AG09309 (cell line): Measurements from ENCODE around the gene ADGRB2.

ENCODE experiments used
- DNase-seq: peaks from one replicate; pipeline ENCODE4 v3.0.0-alpha.2; 2010; ENCODE audit warnings: low read depth
- H3K4me3 ChIP-seq: 2 replicates; pipeline ENCODE4 v1.5.1; 2011; ENCODE audit warnings: mild to moderate bottlenecking, low read depth, low read length, moderate library complexity; ENCODE audit not compliant: control insufficient read depth
- CTCF ChIP-seq: IDR thresholded peaks from 2 replicates; pipeline ENCODE4 v1.5.1; 2011; ENCODE audit warnings: mild to moderate bottlenecking, low read depth, low read length, inconsistent platforms; ENCODE audit not compliant: insufficient read depth, control insufficient read depth; ENCODE audit errors: missing control alignments

Gene ADGRB2

GRCh38 chr1:31795096-31795675 lies 31.0 kb upstream of the ADGRB2 start:
- no peak overlapping the region for H3K4me3 ChIP-seq
- no peak for TF ChIP-seq CTCF

DNA sequence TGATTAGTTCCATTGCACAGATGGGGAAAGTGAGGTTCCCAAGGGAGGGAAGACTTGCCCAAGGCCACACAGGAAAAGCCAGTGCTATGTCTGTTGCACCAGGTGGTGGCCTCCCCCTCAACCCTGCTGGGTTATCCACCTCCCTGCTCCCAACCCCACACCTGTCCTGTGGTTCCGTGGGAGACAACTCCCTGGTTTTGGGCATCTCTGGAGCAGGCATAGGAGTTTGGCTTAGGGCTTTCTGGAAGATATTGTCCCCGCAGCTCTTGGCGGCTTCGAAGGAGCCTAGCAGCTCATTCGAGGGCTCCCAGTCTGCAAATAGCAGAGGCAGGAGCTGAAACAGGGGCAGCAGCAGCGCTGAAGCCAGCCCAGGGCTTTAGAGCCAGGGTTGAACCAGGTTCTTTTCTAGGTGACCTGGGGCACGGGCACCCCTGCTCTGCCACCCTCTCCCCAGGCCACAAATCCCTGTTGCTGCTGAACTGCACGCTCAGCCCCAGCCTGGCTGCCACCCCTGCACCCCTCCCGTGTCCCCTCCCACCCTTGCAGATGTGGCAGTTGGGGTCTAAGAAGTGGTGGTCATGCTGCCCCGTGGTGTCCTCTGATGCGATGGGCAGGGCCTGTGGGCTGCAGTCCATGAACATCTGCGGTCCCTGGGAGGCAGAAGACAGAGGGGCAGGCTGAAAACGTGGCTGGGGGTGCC lies 29.6 kb upstream of the ADGRB2 start:
- DNase-seq, result no peak
- no peak for TF ChIP-seq CTCF
- no peak overlapping the region for H3K4me3 ChIP-seq

More at GRCh38 chr1:31795096-31795675, 31.0 kb upstream of the ADGRB2 start:
- DNase-seq, result no peak

GRCh38 chr1:31793086-31793485 lies 28.9 kb upstream of the ADGRB2 start:
- no peak for TF ChIP-seq CTCF
- no peak overlapping the region for H3K4me3 ChIP-seq
- no peak for DNase-seq

DNA sequence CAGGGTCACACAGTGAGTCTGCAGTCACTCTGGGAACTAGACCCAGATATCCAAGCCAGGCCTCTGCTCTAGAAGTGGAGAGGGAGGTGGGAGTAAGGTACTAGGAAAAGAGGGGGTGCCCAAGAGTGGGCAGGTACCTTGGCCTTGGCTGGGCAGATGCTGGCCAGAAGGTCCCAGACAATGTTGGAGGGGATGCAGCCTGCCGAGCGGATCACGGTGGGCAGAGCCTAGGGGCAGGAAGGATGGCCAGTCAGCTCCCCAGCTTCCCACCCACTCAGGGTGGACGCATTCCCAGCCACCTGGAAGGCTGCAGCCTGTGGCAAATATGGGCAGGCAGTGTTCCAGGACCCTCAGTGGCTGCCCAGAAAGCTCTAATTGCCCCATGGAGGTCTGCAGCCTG lies 28.4 kb upstream of the ADGRB2 start:
- no peak for TF ChIP-seq CTCF
- no peak for DNase-seq
- H3K4me3 ChIP-seq, result no peak overlapping the region

- TF ChIP-seq CTCF, result no peak
- no peak for DNase-seq
- H3K4me3 ChIP-seq, result no peak overlapping the region
These were observed 28.0 kb upstream of the ADGRB2 start for GRCh38 chr1:31792116-31792515.

- no peak for DNase-seq
- no peak overlapping the region for H3K4me3 ChIP-seq
- TF ChIP-seq CTCF, result no peak
These were observed 27.2 kb upstream of the ADGRB2 start for GRCh38 chr1:31791131-31791858.
